GM19395 (cell line): ENCODE results near the gene MYOZ1.
"Not testable (repeated sequence)": the region's sequence is repeated elsewhere in the genome, so short reads cannot be mapped to it uniquely, and the experiment has no call there.

Experiments
- ATAC-seq: cut with Tn5 transposase; IDR thresholded peaks from one replicate; pipeline ENCODE4 v1.9.1; 2021; ENCODE audit warnings: mild to moderate bottlenecking, moderate library complexity; ENCODE audit not compliant: unreplicated experiment

The MYOZ1 gene

DNA sequence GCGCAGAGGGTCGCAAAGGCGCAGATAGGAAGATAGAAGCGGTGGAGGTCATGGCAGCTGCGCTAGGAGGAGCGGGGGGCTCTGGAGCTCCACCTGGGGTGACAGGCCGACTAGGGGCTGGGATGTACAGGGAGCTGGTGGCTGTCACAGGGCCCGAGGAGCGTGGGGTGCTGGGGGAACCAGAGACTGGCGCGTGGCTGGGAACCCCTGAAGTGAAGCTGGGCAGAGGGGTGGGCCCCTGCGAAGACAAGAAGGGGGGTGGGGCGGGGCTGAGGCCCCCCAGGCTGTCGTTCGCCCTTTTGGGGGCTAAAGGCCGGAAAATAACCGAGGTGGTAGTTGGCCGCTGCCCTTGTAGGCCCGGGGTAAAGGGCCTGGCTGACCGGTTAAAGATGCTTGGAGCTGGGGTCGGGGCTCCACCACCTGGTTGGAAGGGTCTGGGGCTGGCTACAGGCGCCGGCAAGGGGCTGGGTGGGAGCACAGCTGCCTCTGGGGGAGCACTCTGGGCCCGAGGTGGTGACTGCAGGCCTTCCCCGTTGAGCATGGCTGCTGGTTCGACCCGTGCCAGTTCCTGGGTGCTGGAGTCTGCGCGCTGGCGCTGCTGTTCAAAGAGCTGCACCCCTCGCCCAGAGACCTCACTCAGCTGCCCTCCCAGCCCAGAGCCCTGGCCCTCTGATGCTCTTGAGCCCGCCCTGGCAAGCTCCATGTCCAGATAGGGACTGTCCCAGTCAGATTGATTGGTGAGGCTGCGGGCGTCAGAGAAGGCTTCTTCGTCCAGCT is 6.8 kb upstream of the MYOZ1 start:
- ATAC-seq, result no peak

DNA sequence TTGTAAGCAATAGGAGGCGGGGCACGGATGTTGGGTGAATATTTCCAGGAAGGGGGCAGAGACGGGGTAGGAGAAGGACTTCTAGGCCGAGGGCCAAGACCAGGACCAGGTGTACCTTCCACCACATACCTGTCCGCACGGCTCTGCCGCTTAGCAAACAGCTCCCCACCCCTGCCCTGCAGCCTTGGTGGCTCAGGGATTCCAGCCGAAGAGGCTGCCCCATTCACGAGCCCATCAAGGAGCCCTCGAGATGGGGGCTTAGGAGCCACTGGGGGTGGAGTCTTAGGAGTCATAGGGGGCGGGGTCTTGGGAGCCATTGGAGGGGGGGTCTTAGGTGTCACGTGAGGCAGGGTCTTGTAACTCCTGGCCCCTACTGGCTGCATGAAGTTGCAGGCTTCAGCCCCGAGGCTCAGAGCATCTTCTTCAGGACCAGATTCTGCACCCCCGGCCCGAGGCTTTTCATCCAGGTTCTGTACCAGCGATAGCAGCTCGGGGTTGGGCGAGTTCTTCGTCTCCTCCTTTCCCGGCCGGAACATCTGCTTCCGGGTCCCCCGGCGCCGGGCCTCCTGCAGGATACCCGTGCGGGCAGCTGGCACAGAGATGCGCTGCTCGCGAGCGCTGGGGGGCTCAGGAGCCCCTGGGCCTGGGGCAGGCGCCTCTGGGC is 6.1 kb upstream of the MYOZ1 start:
- no peak for ATAC-seq

GRCh38 chr10:73646598-73647041 is 5.3 kb upstream of the MYOZ1 start:
- ATAC-seq, result no peak

DNA sequence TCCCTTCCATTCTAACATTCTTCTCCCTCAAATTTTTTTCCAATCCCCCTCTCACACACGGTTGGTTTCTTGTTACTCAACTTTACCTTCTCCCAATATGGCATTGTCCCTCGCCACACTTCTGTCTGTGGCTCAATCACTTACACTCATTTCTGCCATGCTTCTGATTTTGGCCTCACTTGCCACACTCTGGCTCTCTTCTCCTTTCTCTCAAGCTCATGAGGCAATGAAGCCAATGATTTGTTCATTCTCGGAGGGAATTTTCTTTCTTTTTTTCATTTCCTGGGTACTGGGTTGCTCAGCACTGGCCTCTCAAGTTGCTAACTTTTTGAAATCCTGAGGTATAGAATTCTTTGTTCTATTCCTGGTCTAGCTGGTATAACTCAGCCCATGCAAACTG is 4.0 kb upstream of the MYOZ1 start:
- no peak for ATAC-seq

- no peak for ATAC-seq
Observed at GRCh38 chr10:73644767-73645166, 3.5 kb upstream of the MYOZ1 start.

- no peak for ATAC-seq
Observed at GRCh38 chr10:73644015-73644743, 2.9 kb upstream of the MYOZ1 start.

DNA sequence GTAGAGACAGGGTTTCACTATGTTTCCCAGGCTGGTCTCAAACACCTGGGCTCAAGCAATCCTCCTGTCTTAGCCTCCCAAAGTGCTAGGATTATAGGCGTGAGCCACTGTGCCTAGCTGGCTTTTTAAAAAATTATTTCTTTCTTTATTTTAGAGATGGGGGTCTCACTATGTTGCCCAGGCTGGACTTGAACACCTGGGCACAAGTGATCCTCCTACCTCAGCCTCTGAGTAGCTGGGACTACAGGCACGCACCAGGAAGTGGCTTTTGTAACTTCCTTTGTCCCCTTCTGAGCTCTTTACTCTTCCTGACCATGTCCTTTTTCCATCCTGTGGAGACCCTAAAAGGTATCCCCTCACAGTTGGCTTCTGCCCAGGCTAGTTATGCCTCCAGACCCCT is 2.1 kb upstream of the MYOZ1 start:
- ATAC-seq, result no peak

- ATAC-seq, result no peak
Observed at GRCh38 chr10:73639286-73639685, 2.0 kb downstream of the MYOZ1 start.

DNA sequence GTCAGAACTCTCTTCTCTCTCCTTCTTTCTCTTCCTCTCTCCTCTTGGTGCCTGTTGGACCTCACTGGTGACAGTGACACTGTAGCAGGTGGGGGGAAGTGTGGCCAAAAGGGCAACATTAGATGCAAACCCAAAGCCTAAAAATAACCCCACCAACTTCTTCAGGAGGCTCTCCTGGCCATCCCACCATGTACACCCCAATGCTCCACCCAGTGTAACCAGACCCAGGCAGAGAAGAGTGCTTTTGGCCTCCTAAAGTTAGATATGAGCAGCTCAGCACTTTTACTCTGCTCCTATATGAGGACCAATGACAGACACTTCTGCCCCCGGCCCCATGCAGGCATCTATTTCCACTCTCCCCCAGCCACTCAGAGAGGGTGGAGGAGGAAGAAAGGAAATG is 5.5 kb downstream of the MYOZ1 start:
- ATAC-seq, result no peak

GRCh38 chr10:73634421-73634820 is 6.9 kb downstream of the MYOZ1 start:
- ATAC-seq, result no peak

GRCh38 chr10:73629165-73629564 is 12.1 kb downstream of the MYOZ1 start:
- ATAC-seq, result no peak

DNA sequence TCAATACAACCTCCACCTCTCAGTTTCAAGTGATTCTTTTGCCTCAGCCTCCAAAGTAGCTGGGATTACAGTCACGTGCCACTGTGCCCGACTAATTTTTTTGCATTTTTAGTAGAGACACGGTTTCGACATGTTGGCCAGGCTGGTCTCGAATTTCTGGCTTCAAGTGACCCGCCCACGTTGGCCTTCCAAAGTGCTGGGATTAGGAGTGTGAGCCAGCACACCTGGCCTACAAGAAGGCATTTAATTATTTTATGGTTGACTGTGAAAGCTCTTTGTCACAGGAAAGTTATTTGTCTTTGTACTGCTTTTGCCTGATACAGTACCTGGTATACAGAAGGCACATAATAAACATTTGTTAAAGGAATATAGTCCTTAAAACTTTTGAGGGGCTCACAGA is 12.9 kb downstream of the MYOZ1 start:
- no peak for ATAC-seq

DNA sequence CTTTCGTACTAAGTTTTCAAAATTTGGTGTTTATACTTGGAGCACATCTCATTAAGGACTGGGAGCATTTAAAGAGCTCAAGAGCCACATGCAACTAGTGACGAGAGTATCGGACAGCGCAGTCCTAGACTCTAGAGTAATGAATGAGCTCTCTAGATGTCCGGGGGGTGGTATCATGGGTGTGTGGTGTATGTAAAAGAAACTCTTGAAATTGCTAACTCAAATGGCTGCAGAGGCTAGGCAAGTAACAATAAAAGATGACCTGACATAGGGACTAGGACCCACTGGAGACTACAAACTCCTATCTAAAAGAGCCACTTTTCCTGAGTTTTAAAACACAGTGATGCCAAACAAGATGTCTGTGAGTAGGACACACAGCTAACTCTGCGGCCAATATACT is 14.0 kb downstream of the MYOZ1 start:
- no peak for ATAC-seq

DNA sequence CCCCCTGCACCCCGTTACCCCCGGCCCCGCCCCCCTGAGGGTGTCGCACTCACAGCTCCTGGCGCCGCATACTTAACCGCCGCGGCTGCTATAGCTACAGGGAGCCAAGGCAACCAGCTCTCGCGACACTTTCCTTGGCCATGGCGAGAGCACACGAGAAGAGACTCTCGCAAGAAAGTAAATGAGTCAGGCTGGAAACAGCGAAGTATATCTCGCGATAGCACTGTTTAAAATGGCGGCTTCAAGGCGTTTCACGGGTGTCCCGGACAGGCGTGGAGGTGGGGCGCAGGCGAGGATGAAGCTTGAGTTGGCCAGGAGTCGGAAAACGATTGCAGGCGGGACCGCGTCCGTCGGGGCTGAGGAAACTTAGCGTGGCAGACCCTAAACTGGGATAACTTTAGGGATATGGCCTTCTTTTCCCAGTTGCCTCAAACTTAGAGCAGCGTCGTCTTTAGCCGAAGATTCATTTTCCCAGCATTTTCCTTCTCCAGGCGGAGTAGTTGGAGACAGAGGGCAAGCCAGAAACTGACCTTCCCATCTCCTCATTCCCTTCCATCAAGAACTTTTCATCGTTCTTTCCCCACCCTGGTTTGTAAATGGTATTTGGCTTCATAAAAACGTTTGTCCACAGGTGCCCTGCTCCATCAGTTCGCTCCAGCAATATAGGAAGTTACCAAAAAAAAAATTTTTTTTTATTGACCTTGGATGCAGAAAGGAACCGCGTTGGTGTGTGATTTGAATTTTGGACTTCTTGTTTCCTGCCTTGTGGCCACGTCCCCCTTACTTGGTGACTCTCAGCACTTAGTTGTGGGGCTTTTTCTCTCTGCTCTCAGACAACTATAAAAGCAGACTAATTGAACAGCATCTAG is 15.2 kb downstream of the MYOZ1 start:
- ATAC-seq, result peak; percentile 93

- ATAC-seq, result peak; percentile 39
Observed at GRCh38 chr10:73625004-73625883, 16.0 kb downstream of the MYOZ1 start.

DNA sequence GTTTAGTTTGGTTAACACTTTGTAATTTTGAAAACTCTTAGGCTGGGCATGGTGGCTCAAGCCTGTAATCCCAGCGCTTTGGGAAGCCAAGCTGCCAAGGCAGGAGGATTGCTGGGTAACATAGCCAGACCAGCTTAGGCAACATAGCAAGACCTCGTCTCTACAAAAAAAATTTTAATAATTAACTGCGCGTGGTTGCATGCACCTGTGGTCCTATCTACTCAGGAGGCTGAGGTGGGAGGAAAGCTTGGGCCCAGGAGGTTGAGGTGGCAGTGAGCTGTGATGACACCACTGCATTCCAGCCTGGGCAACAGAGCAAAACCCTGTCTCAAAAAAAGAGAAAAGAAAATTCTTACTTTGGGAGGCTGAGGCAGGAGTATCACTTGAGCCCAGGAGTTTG is 18.2 kb downstream of the MYOZ1 start:
- ATAC-seq, result no peak

DNA sequence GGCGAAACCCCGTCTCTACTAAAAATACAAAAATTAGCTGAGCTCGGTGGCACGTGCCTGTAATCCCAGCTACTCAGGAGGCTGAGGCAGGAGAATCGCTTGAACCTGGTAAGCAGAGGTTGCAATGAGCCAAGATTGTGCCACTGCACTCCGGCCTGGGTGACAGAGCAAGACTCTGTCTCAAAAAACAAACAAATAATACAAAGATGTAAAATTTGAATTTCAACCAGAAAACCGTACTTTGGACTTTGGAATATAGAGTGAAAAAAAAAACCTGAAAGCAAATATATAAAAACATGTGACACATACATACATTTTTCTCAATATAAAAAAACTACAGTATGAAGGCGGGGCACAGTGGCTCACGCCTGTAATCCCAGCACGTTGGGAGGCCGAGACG is 20.3 kb downstream of the MYOZ1 start:
- not testable (repeated sequence) for ATAC-seq

DNA sequence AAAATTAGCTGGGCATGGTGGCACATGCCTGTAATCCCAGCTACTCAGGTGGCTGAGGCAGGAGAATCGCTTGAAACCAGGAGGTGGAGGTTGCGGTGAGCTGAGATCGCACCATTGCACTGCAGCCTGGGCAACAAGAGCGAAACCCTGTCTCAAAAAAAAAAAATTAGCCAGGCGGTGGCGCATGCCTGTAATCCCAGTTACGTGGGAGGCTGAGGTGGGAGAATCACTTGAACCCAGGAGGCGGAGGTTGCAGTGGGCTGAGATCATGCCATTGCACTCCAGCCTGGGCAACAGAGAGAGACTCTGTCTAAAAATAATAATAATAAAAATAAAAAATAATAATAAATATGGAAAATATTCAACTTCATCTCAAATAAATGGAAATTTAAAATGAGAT is 24.1 kb downstream of the MYOZ1 start:
- not testable (repeated sequence) for ATAC-seq

DNA sequence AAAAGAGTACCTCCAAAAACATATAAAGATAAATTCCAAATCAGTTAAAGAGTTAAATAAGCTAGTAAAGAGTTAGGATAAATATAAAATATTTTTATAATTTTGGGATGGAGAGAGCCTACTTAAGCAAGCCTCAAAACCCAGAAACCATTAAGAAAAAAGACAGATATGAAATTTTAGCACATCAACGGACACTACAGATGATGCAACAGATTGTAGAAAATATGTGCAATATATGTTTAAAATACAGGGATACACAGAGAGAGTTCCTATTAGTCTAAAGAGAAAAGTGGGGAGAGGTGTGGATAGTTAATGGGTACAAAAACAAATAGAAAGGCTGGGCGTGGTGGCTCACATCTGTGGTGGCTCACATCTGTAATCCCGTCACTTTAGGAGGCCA is 26.6 kb downstream of the MYOZ1 start:
- no peak for ATAC-seq

- ATAC-seq, result no peak
Observed at GRCh38 chr10:73609116-73609515, 32.2 kb downstream of the MYOZ1 start.
